OCI-LY7 (cell line): Measurements from ENCODE around the gene STARD3.

ENCODE experiments used
- EZH2phosphoT487 ChIP-seq: fragments of 200-600 bp; sonication (generic); IDR thresholded peaks from 2 replicates; pipeline ENCODE4 v1.6.1; 2018; ENCODE audit warnings: low read depth, borderline replicate concordance, mild to moderate bottlenecking, mixed run types, antibody characterized with exemption, low read length, moderate library complexity, mixed read lengths
- TF ChIP-seq, protein P1 (sequence below): fragments of 200-600 bp; sonication (generic); conservative IDR thresholded peaks from 2 replicates; pipeline ENCODE4 v1.5.1; 2014; ENCODE audit warnings: mild to moderate bottlenecking, antibody characterized with exemption, low read length, moderate library complexity, mixed read lengths

DNA sequence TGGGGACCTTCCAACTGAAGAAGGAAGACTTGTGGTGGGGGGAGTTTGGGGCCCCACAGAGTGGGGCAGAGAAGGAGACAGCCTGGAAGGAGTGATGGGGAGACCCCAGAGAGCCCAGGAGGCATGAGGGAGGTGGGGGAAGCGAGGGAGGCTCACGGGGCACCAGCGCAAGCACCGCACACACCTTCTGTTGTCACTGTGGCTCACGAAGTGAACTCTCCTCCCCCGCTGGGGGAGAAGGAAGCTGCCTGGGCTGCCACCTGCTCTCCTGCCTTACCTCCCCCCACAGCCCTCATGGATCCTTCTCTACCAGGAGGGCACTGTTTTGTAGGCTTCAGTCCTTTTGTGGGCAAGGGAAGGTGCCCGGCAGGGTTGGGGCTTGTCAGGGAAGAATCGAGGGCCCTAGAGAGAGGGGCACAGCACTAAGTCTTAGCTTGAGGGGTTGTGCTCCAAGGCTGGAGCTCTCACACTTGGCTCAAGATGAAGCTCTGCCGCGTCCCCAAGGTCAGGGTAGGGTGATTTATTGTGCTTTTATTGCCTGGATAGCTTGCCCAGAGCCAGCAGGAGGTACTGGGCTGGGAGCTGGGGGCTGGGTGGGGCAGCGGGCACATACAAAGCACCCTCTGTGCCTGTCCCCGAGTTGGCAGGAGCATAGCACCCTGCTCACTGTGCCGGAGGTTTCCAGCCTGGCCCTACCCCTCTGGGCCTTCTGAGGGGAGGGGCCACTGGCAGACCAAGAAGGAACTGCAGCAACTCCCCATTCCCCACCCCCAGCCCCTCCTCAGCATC is 4.6 kb upstream of the STARD3 start:
- TF ChIP-seq, protein P1, sequence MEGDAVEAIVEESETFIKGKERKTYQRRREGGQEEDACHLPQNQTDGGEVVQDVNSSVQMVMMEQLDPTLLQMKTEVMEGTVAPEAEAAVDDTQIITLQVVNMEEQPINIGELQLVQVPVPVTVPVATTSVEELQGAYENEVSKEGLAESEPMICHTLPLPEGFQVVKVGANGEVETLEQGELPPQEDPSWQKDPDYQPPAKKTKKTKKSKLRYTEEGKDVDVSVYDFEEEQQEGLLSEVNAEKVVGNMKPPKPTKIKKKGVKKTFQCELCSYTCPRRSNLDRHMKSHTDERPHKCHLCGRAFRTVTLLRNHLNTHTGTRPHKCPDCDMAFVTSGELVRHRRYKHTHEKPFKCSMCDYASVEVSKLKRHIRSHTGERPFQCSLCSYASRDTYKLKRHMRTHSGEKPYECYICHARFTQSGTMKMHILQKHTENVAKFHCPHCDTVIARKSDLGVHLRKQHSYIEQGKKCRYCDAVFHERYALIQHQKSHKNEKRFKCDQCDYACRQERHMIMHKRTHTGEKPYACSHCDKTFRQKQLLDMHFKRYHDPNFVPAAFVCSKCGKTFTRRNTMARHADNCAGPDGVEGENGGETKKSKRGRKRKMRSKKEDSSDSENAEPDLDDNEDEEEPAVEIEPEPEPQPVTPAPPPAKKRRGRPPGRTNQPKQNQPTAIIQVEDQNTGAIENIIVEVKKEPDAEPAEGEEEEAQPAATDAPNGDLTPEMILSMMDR = no peak
- no peak for TF ChIP-seq EZH2phosphoT487
